ENCODE results near the gene SYF2. TPM values are rescaled to one million over a fixed set of nuclear protein-coding genes. Genes with fewer than 3 reads are reported as not detected.

Gene SYF2
- total and polyA plus RNA-seq, 2 of the 13 experiments (the other 11 are each of a cell fraction or from before 2014, with no cell fraction given), result 17.8 to 34.1 TPM

DNA sequence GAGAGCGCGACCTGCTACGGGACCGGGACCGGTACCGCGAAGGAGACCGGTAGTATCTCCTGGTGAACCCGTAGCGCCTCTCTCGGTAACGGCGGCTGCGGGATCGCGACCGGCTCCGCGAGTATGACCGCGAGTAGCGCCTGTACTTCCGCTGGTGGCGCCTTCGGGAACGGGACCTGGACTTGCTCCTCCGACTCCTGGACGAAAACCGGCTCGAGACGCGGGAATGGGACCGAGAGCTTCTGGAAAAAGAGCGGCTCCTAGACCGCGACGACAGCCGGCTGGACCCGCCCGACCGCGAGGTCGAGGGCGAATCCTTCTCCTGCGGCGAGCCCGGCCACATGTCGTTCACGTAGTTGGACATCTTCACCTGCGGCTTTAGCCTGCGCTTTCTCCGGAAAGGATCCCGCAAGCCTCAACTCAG lies 14.3 kb upstream of the SYF2 start:
- H3K4me3 ChIP-seq (replicated peaks in 1 of 3; ENCODE audit: insufficient read depth in 1 of 3, low read depth in 2 of 3, low read length in 3 of 3), result peak overlapping the region; percentile 68 to 96 (median 93)
- POLR2A ChIA-PET, result interaction anchor here (1.0 to 2.9 kb wide), 5 partner anchors 12 to 297 kb away, joined by 3 to 59 read pairs (median 4); partner anchors contain the start of genes LDLRAP1 and SYF2
- peak overlapping the region; percentile 89 for H3K4me2 ChIP-seq (ENCODE audit: low read depth, low read length)
- intact Hi-C loops (cut with micrococcal nuclease; ENCODE audit: unreplicated experiment), result loop anchor here (5.0 kb wide), 1 partner anchor 91 kb away; the partner anchor contains the start of gene TMEM50A
- H2AFZ ChIP-seq (ENCODE audit: low read length), result no peak overlapping the region
- H3K79me2 ChIP-seq (ENCODE audit: insufficient read depth, low read length), result peaks cover 39% of the 10 kb centered on the region
- CTCF ChIA-PET (ENCODE audit: low intra/inter-chr PET ratio, low total read pairs), result no interaction called here
- no peaks in the 10 kb centered on the region; a peak in 1 of 5 replicates for H3K27me3 ChIP-seq (ENCODE audit: control insufficient read depth in 1 of 2, insufficient read depth in 2 of 2, low read length in 2 of 2)
- in situ Hi-C loops (cut with HindIII; ENCODE audit: extremely low pct_ligation_motif_present, low pct_unique_long_range_greater_than_20kb), result no loop called here
- no peak for FAIRE-seq
- peak overlapping the region; percentile 94 for H3K9ac ChIP-seq (ENCODE audit: insufficient read depth, low read depth, low read length)
- H4K20me1 ChIP-seq (ENCODE audit: insufficient read depth, low read length), result peaks cover 24% of the 10 kb centered on the region
- H3K36me3 ChIP-seq (replicated peaks in 1 of 2; ENCODE audit: control insufficient read depth in 1 of 2, insufficient read depth in 2 of 2, low read length in 2 of 2), result peaks cover 4 to 32% of the 10 kb centered on the region in 2 experiments
- ATAC-seq, result peak; percentile 12
- 0% methylated on average over 9 of the region's 53 CpGs for WGBS (ENCODE audit: low lambda C conversion rate)
- H3K9me3 ChIP-seq (ENCODE audit: low read length), result no peaks in the 10 kb centered on the region
- H3K4me1 ChIP-seq (ENCODE audit: insufficient read depth, low read length), result peaks cover 33% of the 10 kb centered on the region
- DNase-seq (ENCODE audit: low spot score), result no peak
- peak overlapping the region; percentile 84 for H3K27ac ChIP-seq (ENCODE audit: extremely low read length, insufficient read depth, low read length)
- BruUV-seq (replicated peaks), result no TSS peak
- no peak for TF ChIP-seq CHD2 (IDR thresholded peaks at IDR 0.05; ENCODE audit: low read depth, low read length)
- TF ChIP-seq HIVEP1 (CRISPR knock-in tag; IDR thresholded peaks at IDR 0.05), result no peak
- TF ChIP-seq, protein P1, sequence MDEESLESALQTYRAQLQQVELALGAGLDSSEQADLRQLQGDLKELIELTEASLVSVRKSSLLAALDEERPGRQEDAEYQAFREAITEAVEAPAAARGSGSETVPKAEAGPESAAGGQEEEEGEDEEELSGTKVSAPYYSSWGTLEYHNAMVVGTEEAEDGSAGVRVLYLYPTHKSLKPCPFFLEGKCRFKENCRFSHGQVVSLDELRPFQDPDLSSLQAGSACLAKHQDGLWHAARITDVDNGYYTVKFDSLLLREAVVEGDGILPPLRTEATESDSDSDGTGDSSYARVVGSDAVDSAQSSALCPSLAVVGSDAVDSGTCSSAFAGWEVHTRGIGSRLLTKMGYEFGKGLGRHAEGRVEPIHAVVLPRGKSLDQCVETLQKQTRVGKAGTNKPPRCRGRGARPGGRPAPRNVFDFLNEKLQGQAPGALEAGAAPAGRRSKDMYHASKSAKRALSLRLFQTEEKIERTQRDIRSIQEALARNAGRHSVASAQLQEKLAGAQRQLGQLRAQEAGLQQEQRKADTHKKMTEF (CRISPR knock-in tag; IDR thresholded peaks at IDR 0.05), result no peak; the same call in 1 of the 2 replicates
- no peak for TF ChIP-seq ZBTB1 (CRISPR knock-in tag; IDR thresholded peaks at IDR 0.05; ENCODE audit: borderline replicate concordance)
- no peak for TF ChIP-seq TRIM24 (CRISPR knock-in tag; IDR thresholded peaks at IDR 0.05)
- TF ChIP-seq GABPA (IDR thresholded peaks at IDR 0.05; ENCODE audit: low read depth, low read length), result no peak
- TF ChIP-seq GABPA (CRISPR knock-in tag; IDR thresholded peaks at IDR 0.05; ENCODE audit: low read depth), result no peak
- TF ChIP-seq ZNF747 (CRISPR knock-in tag; IDR thresholded peaks at IDR 0.05; ENCODE audit: borderline replicate concordance), result 0 out of 2 replicates have a peak, but pooled peaks have one; percentile 5
- TF ChIP-seq BORCS8-MEF2B (CRISPR knock-in tag; IDR thresholded peaks at IDR 0.05), result peak; percentile 13; the same call in 1 of the 2 replicates
- no peak for TF ChIP-seq IRF2 (CRISPR knock-in tag; IDR thresholded peaks at IDR 0.05)
- 0 out of 2 replicates have a peak, but pooled peaks have one; percentile 5 for TF ChIP-seq PHF21A (CRISPR knock-in tag; IDR thresholded peaks at IDR 0.05)
- TF ChIP-seq, protein P2, sequence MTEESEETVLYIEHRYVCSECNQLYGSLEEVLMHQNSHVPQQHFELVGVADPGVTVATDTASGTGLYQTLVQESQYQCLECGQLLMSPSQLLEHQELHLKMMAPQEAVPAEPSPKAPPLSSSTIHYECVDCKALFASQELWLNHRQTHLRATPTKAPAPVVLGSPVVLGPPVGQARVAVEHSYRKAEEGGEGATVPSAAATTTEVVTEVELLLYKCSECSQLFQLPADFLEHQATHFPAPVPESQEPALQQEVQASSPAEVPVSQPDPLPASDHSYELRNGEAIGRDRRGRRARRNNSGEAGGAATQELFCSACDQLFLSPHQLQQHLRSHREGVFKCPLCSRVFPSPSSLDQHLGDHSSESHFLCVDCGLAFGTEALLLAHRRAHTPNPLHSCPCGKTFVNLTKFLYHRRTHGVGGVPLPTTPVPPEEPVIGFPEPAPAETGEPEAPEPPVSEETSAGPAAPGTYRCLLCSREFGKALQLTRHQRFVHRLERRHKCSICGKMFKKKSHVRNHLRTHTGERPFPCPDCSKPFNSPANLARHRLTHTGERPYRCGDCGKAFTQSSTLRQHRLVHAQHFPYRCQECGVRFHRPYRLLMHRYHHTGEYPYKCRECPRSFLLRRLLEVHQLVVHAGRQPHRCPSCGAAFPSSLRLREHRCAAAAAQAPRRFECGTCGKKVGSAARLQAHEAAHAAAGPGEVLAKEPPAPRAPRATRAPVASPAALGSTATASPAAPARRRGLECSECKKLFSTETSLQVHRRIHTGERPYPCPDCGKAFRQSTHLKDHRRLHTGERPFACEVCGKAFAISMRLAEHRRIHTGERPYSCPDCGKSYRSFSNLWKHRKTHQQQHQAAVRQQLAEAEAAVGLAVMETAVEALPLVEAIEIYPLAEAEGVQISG (CRISPR knock-in tag; IDR thresholded peaks at IDR 0.05), result no peak
- TF ChIP-seq, protein P3, sequence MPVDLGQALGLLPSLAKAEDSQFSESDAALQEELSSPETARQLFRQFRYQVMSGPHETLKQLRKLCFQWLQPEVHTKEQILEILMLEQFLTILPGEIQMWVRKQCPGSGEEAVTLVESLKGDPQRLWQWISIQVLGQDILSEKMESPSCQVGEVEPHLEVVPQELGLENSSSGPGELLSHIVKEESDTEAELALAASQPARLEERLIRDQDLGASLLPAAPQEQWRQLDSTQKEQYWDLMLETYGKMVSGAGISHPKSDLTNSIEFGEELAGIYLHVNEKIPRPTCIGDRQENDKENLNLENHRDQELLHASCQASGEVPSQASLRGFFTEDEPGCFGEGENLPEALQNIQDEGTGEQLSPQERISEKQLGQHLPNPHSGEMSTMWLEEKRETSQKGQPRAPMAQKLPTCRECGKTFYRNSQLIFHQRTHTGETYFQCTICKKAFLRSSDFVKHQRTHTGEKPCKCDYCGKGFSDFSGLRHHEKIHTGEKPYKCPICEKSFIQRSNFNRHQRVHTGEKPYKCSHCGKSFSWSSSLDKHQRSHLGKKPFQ (CRISPR knock-in tag; IDR thresholded peaks at IDR 0.05; ENCODE audit: insufficient replicate concordance), result peak; percentile 50
- TF ChIP-seq ZNF761 (CRISPR knock-in tag; conservative IDR thresholded peaks at IDR 0.05), result no peak
- TF ChIP-seq, protein P4, sequence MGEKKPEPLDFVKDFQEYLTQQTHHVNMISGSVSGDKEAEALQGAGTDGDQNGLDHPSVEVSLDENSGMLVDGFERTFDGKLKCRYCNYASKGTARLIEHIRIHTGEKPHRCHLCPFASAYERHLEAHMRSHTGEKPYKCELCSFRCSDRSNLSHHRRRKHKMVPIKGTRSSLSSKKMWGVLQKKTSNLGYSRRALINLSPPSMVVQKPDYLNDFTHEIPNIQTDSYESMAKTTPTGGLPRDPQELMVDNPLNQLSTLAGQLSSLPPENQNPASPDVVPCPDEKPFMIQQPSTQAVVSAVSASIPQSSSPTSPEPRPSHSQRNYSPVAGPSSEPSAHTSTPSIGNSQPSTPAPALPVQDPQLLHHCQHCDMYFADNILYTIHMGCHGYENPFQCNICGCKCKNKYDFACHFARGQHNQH (CRISPR knock-in tag; IDR thresholded peaks at IDR 0.05), result no peak
- TF ChIP-seq, protein P5, sequence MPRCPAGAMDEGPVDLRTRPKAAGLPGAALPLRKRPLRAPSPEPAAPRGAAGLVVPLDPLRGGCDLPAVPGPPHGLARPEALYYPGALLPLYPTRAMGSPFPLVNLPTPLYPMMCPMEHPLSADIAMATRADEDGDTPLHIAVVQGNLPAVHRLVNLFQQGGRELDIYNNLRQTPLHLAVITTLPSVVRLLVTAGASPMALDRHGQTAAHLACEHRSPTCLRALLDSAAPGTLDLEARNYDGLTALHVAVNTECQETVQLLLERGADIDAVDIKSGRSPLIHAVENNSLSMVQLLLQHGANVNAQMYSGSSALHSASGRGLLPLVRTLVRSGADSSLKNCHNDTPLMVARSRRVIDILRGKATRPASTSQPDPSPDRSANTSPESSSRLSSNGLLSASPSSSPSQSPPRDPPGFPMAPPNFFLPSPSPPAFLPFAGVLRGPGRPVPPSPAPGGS (CRISPR knock-in tag; IDR thresholded peaks at IDR 0.05), result no peak
- no peak for TF ChIP-seq ZNF44 (CRISPR knock-in tag; IDR thresholded peaks at IDR 0.05)
- no peak for TF ChIP-seq SIN3B (IDR thresholded peaks at IDR 0.05; ENCODE audit: low read length)

Data from HepG2 (cell line).